Panc1 (cell line): Measurements from ENCODE around the gene REC114.

ENCODE experiments used
- CTCF ChIP-seq: fragments of 450-650 bp; IDR thresholded peaks from 2 replicates; pipeline ENCODE4 v1.5.1; 2017; ENCODE audit warnings: mild to moderate bottlenecking
- POLR2AphosphoS5 ChIP-seq: IDR thresholded peaks from 2 replicates; pipeline ENCODE4 v1.6.1; 2012; ENCODE audit warnings: mild to moderate bottlenecking, low read depth, low read length, moderate library complexity
- REST ChIP-seq, 2 experiments: IDR thresholded peaks; 2 replicates each; pipeline ENCODE4 v1.6.1; 2011 to 2012; ENCODE audit warnings: low read depth in 2 of 2, control low read depth in 1 of 2, low read length in 1 of 2, mild to moderate bottlenecking in 1 of 2, moderate library complexity in 1 of 2; ENCODE audit not compliant: insufficient read depth in 1 of 2
- SIN3A ChIP-seq: IDR thresholded peaks from 2 replicates; pipeline ENCODE4 v1.6.1; 2012; ENCODE audit warnings: low read depth, mild to moderate bottlenecking, low read length, moderate library complexity, borderline replicate concordance; ENCODE audit not compliant: insufficient read depth
- TCF7L2 ChIP-seq: IDR thresholded peaks from 2 replicates; pipeline ENCODE4 v1.6.1; 2011; ENCODE audit warnings: mild to moderate bottlenecking, low read depth, low read length, inconsistent platforms

GRCh38 chr15:73485372-73485771, 42.4 kb downstream of the REC114 start:
- no peak for TF ChIP-seq CTCF
- no peak for TF ChIP-seq POLR2AphosphoS5
- TF ChIP-seq TCF7L2: no peak
- TF ChIP-seq REST (IDR thresholded peaks at IDR 0.05; ENCODE audit: insufficient read depth in 1 of 2, low read depth in 2 of 2, low read length in 1 of 2): no peak
- TF ChIP-seq SIN3A: no peak
